HepG2 (cell line): ENCODE measurements around the gene IDS. TPM values are rescaled to one million over a fixed set of nuclear protein-coding genes. Genes with fewer than 3 reads are reported as not detected.

Experiments
- ATAC-seq: fragments of 200-7000 bp; cut with Tn5 transposase; 3 replicates; pipeline ENCODE4 v1.9.1; 2020; ENCODE audit warnings: mild to moderate bottlenecking, moderate library complexity
- BruUV-seq: library from RNA; stranded (reverse); fragments of 400-500 nt; replicated peaks from 2 replicates; lab custom pipeline; 2021; lab: Mats Ljungman, UMichigan
- CTCF ChIA-PET: fragments of 300-600 bp; formaldehyde crosslinking; extraction: SDS; loops from one replicate; lab custom pipeline; 2021; ENCODE audit warnings: low total read pairs, inconsistent platforms, low intra/inter-chr PET ratio; lab: Yijun Ruan, JAX
- POLR2A ChIA-PET: fragments of 350-600 bp; sonication (Branson Sonifier 250); formaldehyde crosslinking; loops from one replicate; lab custom pipeline; 2020; ENCODE audit warnings: antibody characterized with exemption, inconsistent platforms; lab: Yijun Ruan, JAX
- DNase-seq: peaks from one replicate; pipeline ENCODE4 v3.0.0-alpha.2; 2015; ENCODE audit warnings: low spot score
- FAIRE-seq: peaks from 3 replicates; lab custom pipeline; 2011; peaks lifted over from hg19 to GRCh38; lab: Jason Lieb, UNC
- H2AFZ ChIP-seq: one replicate; pipeline ENCODE4 v1.6.1; 2011; ENCODE audit warnings: low read length, inconsistent platforms
- H3K27ac ChIP-seq: fragments of 300-600 bp; 3 replicates; pipeline ENCODE4 v1.8.0; 2011; ENCODE audit warnings: mixed run types, mild to moderate bottlenecking, mixed read lengths, low read length, inconsistent platforms; ENCODE audit not compliant: insufficient read depth; ENCODE audit errors: extremely low read length
- H3K27me3 ChIP-seq, 2 experiments: fragments of 200-600 bp in 1 of 2; 2 replicates in 1 of 2; 3 replicates in 1 of 2; pipeline versions ENCODE4 v1.6.0 to v1.8.0; 2011; ENCODE audit warnings: low read length in 2 of 2, mild to moderate bottlenecking in 2 of 2, moderate library complexity in 2 of 2, inconsistent platforms in 1 of 2; ENCODE audit not compliant: insufficient read depth in 2 of 2, control insufficient read depth in 1 of 2
- H3K36me3 ChIP-seq, 2 experiments: fragments of 200-600 bp in 1 of 2; replicated peaks in 1 of 2; 2 replicates in 1 of 2; 3 replicates in 1 of 2; pipeline versions ENCODE4 v1.5.1 to v1.8.0; 2011; ENCODE audit warnings: low read length in 2 of 2, inconsistent platforms in 1 of 2; ENCODE audit not compliant: insufficient read depth in 2 of 2, control insufficient read depth in 1 of 2
- H3K4me1 ChIP-seq: 2 replicates; pipeline ENCODE4 v1.5.1; 2012; ENCODE audit warnings: low read length, inconsistent platforms; ENCODE audit not compliant: insufficient read depth
- H3K4me2 ChIP-seq: 2 replicates; pipeline ENCODE4 v1.6.0; 2011; ENCODE audit warnings: low read depth, low read length, inconsistent platforms
- H3K4me3 ChIP-seq, 3 experiments: fragments of 200-600 bp in 1 of 3; sonication (generic), shearing (Covaris generic) in 1 of 3; replicated peaks in 1 of 3; 2 replicates each; pipeline ENCODE4 v1.5.1; 2011 to 2016; ENCODE audit warnings: low read length in 3 of 3, inconsistent platforms in 2 of 3, low read depth in 2 of 3, mild to moderate bottlenecking in 2 of 3, control low read depth in 1 of 3, mixed read lengths in 1 of 3; ENCODE audit not compliant: insufficient read depth in 1 of 3
- H3K79me2 ChIP-seq: one replicate; pipeline ENCODE4 v1.6.1; 2011; ENCODE audit warnings: low read length, inconsistent platforms; ENCODE audit not compliant: insufficient read depth
- H3K9ac ChIP-seq: 2 replicates; pipeline ENCODE4 v1.6.0; 2011; ENCODE audit warnings: mild to moderate bottlenecking, low read depth, low read length, inconsistent platforms; ENCODE audit not compliant: insufficient read depth
- H3K9me3 ChIP-seq: 2 replicates; pipeline ENCODE4 v1.5.1; 2012; ENCODE audit warnings: mild to moderate bottlenecking, low read length
- H4K20me1 ChIP-seq: 2 replicates; pipeline ENCODE4 v1.6.0; 2011; ENCODE audit warnings: inconsistent platforms, mild to moderate bottlenecking, low read length, moderate library complexity; ENCODE audit not compliant: insufficient read depth
- GABPA ChIP-seq, 2 experiments: IDR thresholded peaks; 2 replicates each; pipeline ENCODE4 v1.6.1; 2011 to 2016; ENCODE audit warnings: low read depth in 2 of 2, low read length in 1 of 2, missing biosample characterization in 1 of 2, missing genetic modification characterization in 1 of 2
- HOXA3 ChIP-seq: sonication (generic); formaldehyde crosslinking; IDR thresholded peaks from 2 replicates; pipeline ENCODE4 v1.5.0; 2020; ENCODE audit warnings: missing genetic modification reagents
- MEF2D ChIP-seq: sonication (generic); formaldehyde crosslinking; IDR thresholded peaks from 2 replicates; pipeline ENCODE4 v1.5.1; 2020; ENCODE audit warnings: mild to moderate bottlenecking, missing genetic modification reagents
- ZBTB21 ChIP-seq: sonication (generic); formaldehyde crosslinking; IDR thresholded peaks from 2 replicates; pipeline ENCODE4 v1.4.0; 2020; ENCODE audit warnings: missing genetic modification reagents
- ZNF724P ChIP-seq: sonication (generic); formaldehyde crosslinking; IDR thresholded peaks from 2 replicates; pipeline ENCODE4 v1.8.0; 2022; ENCODE audit warnings: missing genetic modification reagents, borderline replicate concordance
- WGBS: methylation state at CpG from one replicate; pipeline ENCODE4 v1.1.6; 2017; ENCODE audit warnings: low lambda C conversion rate; 5-methylcytosine and 5-hydroxymethylcytosine counted together
- in situ Hi-C: cut with HindIII; loops from 2 replicates; pipeline ENCODE4 v1.10.0; 2017; ENCODE audit warnings: low pct_unique_long_range_greater_than_20kb; ENCODE audit not compliant: extremely low pct_ligation_motif_present
- intact Hi-C: fragments of 100-400 bp; cut with micrococcal nuclease; formaldehyde crosslinking; loops from one replicate; pipeline ENCODE4 v1.10.0; 2022; ENCODE audit not compliant: unreplicated experiment
- polyA plus RNA-seq, 8 experiments: library from polyadenylated mRNA; depleted of rRNA in 3 of 8; stranded (reverse) in 7 of 8; unstranded in 1 of 8; fragments of >200 nt; fragmentation: Illumina TruSeq in 4 of 8; extraction: Trizol in 4 of 8; gene quantifications; 2 replicates each; pipeline versions ENCODE4 v1.2.1 to v1.2.3, GENCODE V29; 2011 to 2016; ENCODE audit warnings: low read depth in 4 of 8, missing spikeins in 1 of 8, mixed read lengths in 1 of 8; ENCODE audit not compliant: insufficient read depth in 1 of 8
- total RNA-seq, 5 experiments: library from RNA; depleted of rRNA; stranded (reverse); fragments of >200 nt; fragmentation: Illumina TruSeq; extraction: Trizol; gene quantifications; 2 replicates each; pipeline ENCODE4 v1.2.3, GENCODE V29; 2016; ENCODE audit warnings: low read depth in 1 of 5
- TF ChIP-seq, protein P1 (sequence below): sonication (generic); formaldehyde crosslinking; IDR thresholded peaks from 2 replicates; pipeline ENCODE4 v1.5.1; 2020; ENCODE audit warnings: missing genetic modification reagents, mild to moderate bottlenecking, borderline replicate concordance
- TF ChIP-seq, protein P2 (sequence below): sonication (generic); formaldehyde crosslinking; IDR thresholded peaks from 2 replicates; pipeline ENCODE4 v1.4.0; 2020; ENCODE audit warnings: mild to moderate bottlenecking, missing genetic modification reagents
- TF ChIP-seq, protein P3 (sequence below): sonication (generic); formaldehyde crosslinking; IDR thresholded peaks from 2 replicates; pipeline ENCODE4 v1.4.0; 2020; ENCODE audit warnings: mild to moderate bottlenecking, missing genetic modification reagents
- TF ChIP-seq, protein P4 (sequence below): sonication (generic); formaldehyde crosslinking; IDR thresholded peaks from 2 replicates; pipeline ENCODE4 v1.5.1; 2020; ENCODE audit warnings: mild to moderate bottlenecking, missing genetic modification reagents, moderate library complexity

The IDS gene
- total and polyA plus RNA-seq, 2 of the 13 experiments (the other 11 are each of a cell fraction or from before 2014, with no cell fraction given) = 2.2 to 11.9 TPM

GRCh38 chrX:149467920-149468319 is 37.2 kb downstream of the IDS start:
- Histone ChIP-seq H3K27me3 (no peaks in the 10 kb centered on the region), H3K9ac (no peak overlapping the region), H3K4me3 (no peak overlapping the region), H3K27ac (no peak overlapping the region), H3K9me3 (no peaks in the 10 kb centered on the region), H3K4me1 (no peaks in the 10 kb centered on the region), H3K79me2 (no peaks in the 10 kb centered on the region), H3K36me3 (no peaks in the 10 kb centered on the region), H4K20me1 (no peaks in the 10 kb centered on the region), H3K4me2 (no peak overlapping the region), H2AFZ (no peak overlapping the region)
- BruUV-seq = no TSS peak
- ChIA-PET CTCF (no interaction called here), POLR2A (no interaction called here)
- WGBS = 5% methylated on average over 4 of the region's 5 CpGs
- intact Hi-C loops = no loop called here
- in situ Hi-C loops = no loop called here
- ATAC-seq = no peak
- FAIRE-seq = no peak
- DNase-seq = no peak
- TF ChIP-seq MEF2D (CRISPR knock-in tag) (no peak), HOXA3 (CRISPR knock-in tag) (no peak), ZNF724P (CRISPR knock-in tag) (no peak), ZBTB21 (CRISPR knock-in tag) (no peak), GABPA (IDR thresholded peaks at IDR 0.05; ENCODE audit: low read depth, low read length) (no peak), GABPA (CRISPR knock-in tag; IDR thresholded peaks at IDR 0.05; ENCODE audit: low read depth) (no peak)
- TF ChIP-seq, protein P1, sequence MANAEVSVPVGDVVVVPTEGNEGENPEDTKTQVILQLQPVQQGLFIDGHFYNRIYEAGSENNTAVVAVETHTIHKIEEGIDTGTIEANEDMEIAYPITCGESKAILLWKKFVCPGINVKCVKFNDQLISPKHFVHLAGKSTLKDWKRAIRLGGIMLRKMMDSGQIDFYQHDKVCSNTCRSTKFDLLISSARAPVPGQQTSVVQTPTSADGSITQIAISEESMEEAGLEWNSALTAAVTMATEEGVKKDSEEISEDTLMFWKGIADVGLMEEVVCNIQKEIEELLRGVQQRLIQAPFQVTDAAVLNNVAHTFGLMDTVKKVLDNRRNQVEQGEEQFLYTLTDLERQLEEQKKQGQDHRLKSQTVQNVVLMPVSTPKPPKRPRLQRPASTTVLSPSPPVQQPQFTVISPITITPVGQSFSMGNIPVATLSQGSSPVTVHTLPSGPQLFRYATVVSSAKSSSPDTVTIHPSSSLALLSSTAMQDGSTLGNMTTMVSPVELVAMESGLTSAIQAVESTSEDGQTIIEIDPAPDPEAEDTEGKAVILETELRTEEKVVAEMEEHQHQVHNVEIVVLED (CRISPR knock-in tag) = no peak
- TF ChIP-seq, protein P2, sequence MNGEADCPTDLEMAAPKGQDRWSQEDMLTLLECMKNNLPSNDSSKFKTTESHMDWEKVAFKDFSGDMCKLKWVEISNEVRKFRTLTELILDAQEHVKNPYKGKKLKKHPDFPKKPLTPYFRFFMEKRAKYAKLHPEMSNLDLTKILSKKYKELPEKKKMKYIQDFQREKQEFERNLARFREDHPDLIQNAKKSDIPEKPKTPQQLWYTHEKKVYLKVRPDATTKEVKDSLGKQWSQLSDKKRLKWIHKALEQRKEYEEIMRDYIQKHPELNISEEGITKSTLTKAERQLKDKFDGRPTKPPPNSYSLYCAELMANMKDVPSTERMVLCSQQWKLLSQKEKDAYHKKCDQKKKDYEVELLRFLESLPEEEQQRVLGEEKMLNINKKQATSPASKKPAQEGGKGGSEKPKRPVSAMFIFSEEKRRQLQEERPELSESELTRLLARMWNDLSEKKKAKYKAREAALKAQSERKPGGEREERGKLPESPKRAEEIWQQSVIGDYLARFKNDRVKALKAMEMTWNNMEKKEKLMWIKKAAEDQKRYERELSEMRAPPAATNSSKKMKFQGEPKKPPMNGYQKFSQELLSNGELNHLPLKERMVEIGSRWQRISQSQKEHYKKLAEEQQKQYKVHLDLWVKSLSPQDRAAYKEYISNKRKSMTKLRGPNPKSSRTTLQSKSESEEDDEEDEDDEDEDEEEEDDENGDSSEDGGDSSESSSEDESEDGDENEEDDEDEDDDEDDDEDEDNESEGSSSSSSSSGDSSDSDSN (CRISPR knock-in tag) = no peak
- TF ChIP-seq, protein P3, sequence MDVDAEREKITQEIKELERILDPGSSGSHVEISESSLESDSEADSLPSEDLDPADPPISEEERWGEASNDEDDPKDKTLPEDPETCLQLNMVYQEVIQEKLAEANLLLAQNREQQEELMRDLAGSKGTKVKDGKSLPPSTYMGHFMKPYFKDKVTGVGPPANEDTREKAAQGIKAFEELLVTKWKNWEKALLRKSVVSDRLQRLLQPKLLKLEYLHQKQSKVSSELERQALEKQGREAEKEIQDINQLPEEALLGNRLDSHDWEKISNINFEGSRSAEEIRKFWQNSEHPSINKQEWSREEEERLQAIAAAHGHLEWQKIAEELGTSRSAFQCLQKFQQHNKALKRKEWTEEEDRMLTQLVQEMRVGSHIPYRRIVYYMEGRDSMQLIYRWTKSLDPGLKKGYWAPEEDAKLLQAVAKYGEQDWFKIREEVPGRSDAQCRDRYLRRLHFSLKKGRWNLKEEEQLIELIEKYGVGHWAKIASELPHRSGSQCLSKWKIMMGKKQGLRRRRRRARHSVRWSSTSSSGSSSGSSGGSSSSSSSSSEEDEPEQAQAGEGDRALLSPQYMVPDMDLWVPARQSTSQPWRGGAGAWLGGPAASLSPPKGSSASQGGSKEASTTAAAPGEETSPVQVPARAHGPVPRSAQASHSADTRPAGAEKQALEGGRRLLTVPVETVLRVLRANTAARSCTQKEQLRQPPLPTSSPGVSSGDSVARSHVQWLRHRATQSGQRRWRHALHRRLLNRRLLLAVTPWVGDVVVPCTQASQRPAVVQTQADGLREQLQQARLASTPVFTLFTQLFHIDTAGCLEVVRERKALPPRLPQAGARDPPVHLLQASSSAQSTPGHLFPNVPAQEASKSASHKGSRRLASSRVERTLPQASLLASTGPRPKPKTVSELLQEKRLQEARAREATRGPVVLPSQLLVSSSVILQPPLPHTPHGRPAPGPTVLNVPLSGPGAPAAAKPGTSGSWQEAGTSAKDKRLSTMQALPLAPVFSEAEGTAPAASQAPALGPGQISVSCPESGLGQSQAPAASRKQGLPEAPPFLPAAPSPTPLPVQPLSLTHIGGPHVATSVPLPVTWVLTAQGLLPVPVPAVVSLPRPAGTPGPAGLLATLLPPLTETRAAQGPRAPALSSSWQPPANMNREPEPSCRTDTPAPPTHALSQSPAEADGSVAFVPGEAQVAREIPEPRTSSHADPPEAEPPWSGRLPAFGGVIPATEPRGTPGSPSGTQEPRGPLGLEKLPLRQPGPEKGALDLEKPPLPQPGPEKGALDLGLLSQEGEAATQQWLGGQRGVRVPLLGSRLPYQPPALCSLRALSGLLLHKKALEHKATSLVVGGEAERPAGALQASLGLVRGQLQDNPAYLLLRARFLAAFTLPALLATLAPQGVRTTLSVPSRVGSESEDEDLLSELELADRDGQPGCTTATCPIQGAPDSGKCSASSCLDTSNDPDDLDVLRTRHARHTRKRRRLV (CRISPR knock-in tag) = no peak
- TF ChIP-seq, protein P4, sequence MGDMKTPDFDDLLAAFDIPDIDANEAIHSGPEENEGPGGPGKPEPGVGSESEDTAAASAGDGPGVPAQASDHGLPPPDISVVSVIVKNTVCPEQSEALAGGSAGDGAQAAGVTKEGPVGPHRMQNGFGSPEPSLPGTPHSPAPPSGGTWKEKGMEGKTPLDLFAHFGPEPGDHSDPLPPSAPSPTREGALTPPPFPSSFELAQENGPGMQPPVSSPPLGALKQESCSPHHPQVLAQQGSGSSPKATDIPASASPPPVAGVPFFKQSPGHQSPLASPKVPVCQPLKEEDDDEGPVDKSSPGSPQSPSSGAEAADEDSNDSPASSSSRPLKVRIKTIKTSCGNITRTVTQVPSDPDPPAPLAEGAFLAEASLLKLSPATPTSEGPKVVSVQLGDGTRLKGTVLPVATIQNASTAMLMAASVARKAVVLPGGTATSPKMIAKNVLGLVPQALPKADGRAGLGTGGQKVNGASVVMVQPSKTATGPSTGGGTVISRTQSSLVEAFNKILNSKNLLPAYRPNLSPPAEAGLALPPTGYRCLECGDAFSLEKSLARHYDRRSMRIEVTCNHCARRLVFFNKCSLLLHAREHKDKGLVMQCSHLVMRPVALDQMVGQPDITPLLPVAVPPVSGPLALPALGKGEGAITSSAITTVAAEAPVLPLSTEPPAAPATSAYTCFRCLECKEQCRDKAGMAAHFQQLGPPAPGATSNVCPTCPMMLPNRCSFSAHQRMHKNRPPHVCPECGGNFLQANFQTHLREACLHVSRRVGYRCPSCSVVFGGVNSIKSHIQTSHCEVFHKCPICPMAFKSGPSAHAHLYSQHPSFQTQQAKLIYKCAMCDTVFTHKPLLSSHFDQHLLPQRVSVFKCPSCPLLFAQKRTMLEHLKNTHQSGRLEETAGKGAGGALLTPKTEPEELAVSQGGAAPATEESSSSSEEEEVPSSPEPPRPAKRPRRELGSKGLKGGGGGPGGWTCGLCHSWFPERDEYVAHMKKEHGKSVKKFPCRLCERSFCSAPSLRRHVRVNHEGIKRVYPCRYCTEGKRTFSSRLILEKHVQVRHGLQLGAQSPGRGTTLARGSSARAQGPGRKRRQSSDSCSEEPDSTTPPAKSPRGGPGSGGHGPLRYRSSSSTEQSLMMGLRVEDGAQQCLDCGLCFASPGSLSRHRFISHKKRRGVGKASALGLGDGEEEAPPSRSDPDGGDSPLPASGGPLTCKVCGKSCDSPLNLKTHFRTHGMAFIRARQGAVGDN = no peak
